Neural crest cell (in vitro differentiated cells): ENCODE results near the gene PFDN4. TPM values are rescaled to one million over a fixed set of nuclear protein-coding genes. Genes with fewer than 3 reads are reported as not detected.

ENCODE experiments used
- DNase-seq: peaks from one replicate; pipeline ENCODE4 v3.0.0; 2021; ENCODE audit warnings: low read depth, mixed read lengths, low spot score
- H3K27ac Mint-ChIP-seq: one replicate; pipeline ENCODE4 v1.8.0; 2021; ENCODE audit warnings: mild to moderate bottlenecking, mixed read lengths; ENCODE audit not compliant: unreplicated experiment
- H3K27me3 Mint-ChIP-seq: 2 replicates; pipeline ENCODE4 v1.8.0; 2021; ENCODE audit warnings: low read depth, mild to moderate bottlenecking, mixed read lengths
- H3K36me3 Mint-ChIP-seq: 2 replicates; pipeline ENCODE4 v1.8.0; 2021; ENCODE audit warnings: low read depth, mild to moderate bottlenecking, mixed read lengths
- H3K4me1 Mint-ChIP-seq: 2 replicates; pipeline ENCODE4 v1.8.0; 2021; ENCODE audit warnings: mixed read lengths
- H3K4me3 Mint-ChIP-seq: one replicate; pipeline ENCODE4 v1.8.0; 2021; ENCODE audit warnings: mild to moderate bottlenecking, mixed read lengths
- H3K9me3 Mint-ChIP-seq: 2 replicates; pipeline ENCODE4 v1.8.0; 2021; ENCODE audit warnings: mixed read lengths
- CTCF ChIP-seq: fragments of 200-600 bp; sonication (generic); conservative IDR thresholded peaks from 2 replicates; pipeline ENCODE4 v1.5.0; 2021; ENCODE audit warnings: antibody characterized with exemption, mild to moderate bottlenecking
- total RNA-seq: library from RNA; stranded (reverse); gene quantifications from 2 replicates; pipeline ENCODE4 v1.2.1, GENCODE V29; 2021

The PFDN4 gene
- total RNA-seq, 1 donor from 2014 or later, result 34.7 TPM

- H3K4me3 Mint-ChIP-seq, result no peak overlapping the region
- H3K27ac Mint-ChIP-seq, result no peak overlapping the region
- H3K27me3 Mint-ChIP-seq, result no peaks in the 10 kb centered on the region
Measured at GRCh38 chr20:54194724-54195438, 13.0 kb upstream of the PFDN4 start.

GRCh38 chr20:54195483-54196472 lies 12.1 kb upstream of the PFDN4 start:
- DNase-seq, result no peak
- Mint-ChIP-seq H3K9me3 (no peaks in the 10 kb centered on the region), H3K27me3 (no peaks in the 10 kb centered on the region), H3K4me1 (no peaks in the 10 kb centered on the region), H3K36me3 (no peaks in the 10 kb centered on the region), H3K27ac (no peak overlapping the region), H3K4me3 (no peak overlapping the region)
- TF ChIP-seq CTCF, result no peak

More at GRCh38 chr20:54194724-54195438, 13.0 kb upstream of the PFDN4 start:
- Mint-ChIP-seq H3K4me1 (no peaks in the 10 kb centered on the region), H3K9me3 (no peaks in the 10 kb centered on the region), H3K36me3 (no peaks in the 10 kb centered on the region)
- no peak for TF ChIP-seq CTCF
- no peak for DNase-seq

GRCh38 chr20:54197621-54198604 lies 10.0 kb upstream of the PFDN4 start:
- Mint-ChIP-seq H3K4me3 (no peak overlapping the region), H3K4me1 (no peaks in the 10 kb centered on the region), H3K27ac (peak overlapping the region; percentile 53), H3K27me3 (peaks cover 2% of the 10 kb centered on the region), H3K9me3 (no peaks in the 10 kb centered on the region), H3K36me3 (no peaks in the 10 kb centered on the region)
- TF ChIP-seq CTCF, result peak; percentile 18
- no peak for DNase-seq

GRCh38 chr20:54199283-54199682 lies 8.6 kb upstream of the PFDN4 start:
- no peak overlapping the region for H3K27ac Mint-ChIP-seq
- TF ChIP-seq CTCF, result no peak
- no peak overlapping the region for H3K4me3 Mint-ChIP-seq
- no peaks in the 10 kb centered on the region for H3K9me3 Mint-ChIP-seq
- no peaks in the 10 kb centered on the region for H3K4me1 Mint-ChIP-seq
- peaks cover 2% of the 10 kb centered on the region for H3K27me3 Mint-ChIP-seq
- DNase-seq, result no peak
- no peaks in the 10 kb centered on the region for H3K36me3 Mint-ChIP-seq

- Mint-ChIP-seq H3K27me3 (peaks cover 2% of the 10 kb centered on the region), H3K9me3 (no peaks in the 10 kb centered on the region), H3K4me1 (no peaks in the 10 kb centered on the region), H3K36me3 (no peaks in the 10 kb centered on the region), H3K27ac (no peak overlapping the region), H3K4me3 (no peak overlapping the region)
- peak; percentile 78 for DNase-seq
- TF ChIP-seq CTCF, result peak; percentile 94
Measured at GRCh38 chr20:54199721-54200176, 8.1 kb upstream of the PFDN4 start.
